22Rv1 (cell line): Measurements from ENCODE around the gene SPATA31A1.
"Not testable (repeated sequence)": the region's sequence is repeated elsewhere in the genome, so short reads cannot be mapped to it uniquely, and the experiment has no call there.

Experiments
- H3K27ac ChIP-seq: fragments of 450-650 bp; 2 replicates; pipeline ENCODE4 v1.5.1; 2017

SPATA31A1 gene

DNA sequence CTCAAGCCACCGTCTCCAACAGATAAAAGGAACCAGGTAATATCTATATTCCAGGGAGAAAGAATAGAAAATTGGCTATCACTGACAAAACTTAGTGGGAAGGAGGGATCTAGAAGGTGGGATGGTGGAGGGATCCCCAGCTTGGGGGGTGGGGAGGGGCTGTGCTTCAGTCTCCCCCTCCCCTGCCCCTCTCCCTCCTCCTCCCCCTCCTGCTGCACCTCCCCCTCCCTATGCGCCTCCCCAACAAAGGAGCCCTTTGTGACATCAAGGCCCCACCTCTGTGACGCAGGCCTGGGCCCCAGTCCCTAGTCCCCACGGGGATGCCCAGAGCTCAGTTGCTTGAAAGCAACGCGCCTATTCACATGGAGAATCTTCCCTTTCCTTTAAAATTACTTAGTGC is at the start of gene SPATA31A1:
TSS of gene SPATA31A1 (plus strand) at position 301 of the 400 bp plus-strand sequence. CDS start at position 363, 62 bp downstream.
- not testable (repeated sequence) for H3K27ac ChIP-seq

DNA sequence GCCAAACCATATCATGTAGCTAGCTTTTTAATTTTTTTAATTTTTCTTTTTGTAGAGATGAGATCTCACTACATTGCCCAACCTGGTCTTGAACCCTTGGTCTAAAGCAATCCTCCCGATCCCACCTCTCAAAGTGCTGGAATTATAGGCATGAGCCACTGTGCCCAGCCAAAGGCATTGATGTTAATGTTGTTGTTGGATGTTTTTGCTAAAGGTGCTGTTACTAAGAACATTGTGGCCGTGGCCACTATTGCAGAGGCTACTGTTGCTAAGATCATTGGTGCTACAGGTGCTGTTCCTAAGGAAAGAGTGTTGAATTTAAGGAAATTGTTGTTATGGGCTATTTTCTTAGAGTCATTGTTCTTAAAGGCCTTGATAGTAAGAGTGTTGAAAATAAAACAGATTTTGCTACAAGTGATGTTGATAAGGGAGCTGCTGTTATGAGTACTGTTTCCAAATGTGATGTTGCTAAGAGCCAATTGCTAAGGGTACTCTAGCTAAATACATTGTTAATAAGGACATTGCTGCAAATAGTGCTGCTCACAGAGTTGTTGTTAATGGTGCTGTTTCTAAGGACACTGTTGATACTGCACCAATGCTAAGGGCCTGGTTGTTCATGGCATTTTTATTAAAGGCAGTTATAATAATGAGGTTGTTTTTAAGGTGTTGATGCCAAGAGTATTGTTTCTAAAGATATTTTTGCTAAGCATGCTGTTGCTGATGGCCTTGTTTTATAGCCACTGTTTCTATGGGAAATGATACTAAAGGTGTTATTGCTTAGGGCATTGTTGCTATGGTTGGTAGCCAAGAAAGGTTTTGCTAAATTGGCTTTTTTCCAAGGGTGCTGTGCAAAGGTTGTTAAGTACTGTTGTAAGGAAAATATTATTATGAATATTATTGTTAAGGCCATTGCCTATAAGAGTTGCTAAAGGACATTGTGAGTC is 52.1 kb downstream of the SPATA31A1 start:
- not testable (repeated sequence) for H3K27ac ChIP-seq

- not testable (repeated sequence) for H3K27ac ChIP-seq
These were observed 55.9 kb downstream of the SPATA31A1 start for GRCh38 chr9:39411254-39411940.
